A204.1 (cell line): ENCODE results near the gene CARD19.

ENCODE experiments used
- FAIRE-seq: peaks from 2 replicates; lab custom pipeline; 2012; peaks lifted over from hg19 to GRCh38; lab: Jason Lieb, UNC

Gene CARD19

DNA sequence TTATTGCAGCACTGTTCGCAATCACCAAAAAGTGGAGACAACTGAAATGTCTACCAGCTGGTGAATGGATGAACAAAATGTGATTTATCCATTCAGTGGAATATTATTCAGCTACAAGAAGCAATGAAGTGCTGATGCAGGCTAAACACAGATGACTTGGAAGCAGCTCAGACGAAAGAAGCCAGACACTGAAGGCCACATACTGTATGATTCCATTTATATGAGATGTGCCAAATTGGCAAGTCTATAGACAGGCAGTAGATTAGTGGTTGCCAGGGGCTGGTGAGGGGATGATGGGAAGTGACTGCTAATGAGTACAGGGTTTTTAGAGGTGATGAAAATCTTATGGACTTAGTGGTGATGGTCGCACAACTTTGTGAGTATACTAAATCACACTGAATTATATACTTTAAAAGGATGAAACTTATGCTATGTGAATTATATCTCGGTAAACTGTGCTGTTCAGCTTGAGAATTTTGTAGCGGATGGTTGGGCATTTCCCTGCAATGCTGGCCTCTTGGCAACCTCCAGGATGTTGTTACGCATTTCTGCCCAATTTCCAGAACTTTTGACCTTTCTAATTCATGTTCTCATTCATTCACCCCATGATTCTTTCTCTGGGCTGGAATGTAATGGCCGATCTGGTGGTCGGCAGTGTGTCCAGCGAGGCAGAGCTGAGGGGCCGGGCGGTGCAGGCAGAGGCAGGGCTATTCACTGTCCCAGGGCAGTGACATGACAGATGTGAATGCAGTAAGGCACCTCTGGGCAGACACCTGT, 66.0 kb downstream of the CARD19 start:
- FAIRE-seq: no peak
